Eye (tissue), 1 donor: ENCODE data around the gene IL13.
"Not testable (repeated sequence)": the region's sequence is repeated elsewhere in the genome, so short reads cannot be mapped to it uniquely, and the experiment has no call there.

Source experiments
- DNase-seq: peaks from one replicate; pipeline ENCODE4 v3.0.0-alpha.2; 2015

Gene IL13

GRCh38 chr5:132691755-132692631 is 34.0 kb downstream of the IL13 start:
- not testable (repeated sequence) for DNase-seq

DNA sequence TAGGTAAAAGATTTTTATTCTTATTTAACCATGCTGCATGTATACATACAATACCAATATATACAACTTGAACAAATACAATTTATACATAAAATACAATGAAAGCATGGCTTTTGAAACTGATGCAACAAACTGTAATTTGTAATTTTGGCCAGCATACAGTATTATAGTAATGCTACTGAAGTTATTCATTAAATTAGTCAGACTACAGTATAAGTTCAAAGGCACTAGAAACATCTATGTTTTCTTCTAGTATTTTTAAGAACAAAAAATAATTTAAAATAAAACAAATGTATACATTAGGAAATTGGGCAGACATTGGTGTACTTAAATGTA is 34.6 kb downstream of the IL13 start:
- no peak for DNase-seq

- DNase-seq: no peak
Observed at GRCh38 chr5:132695956-132696355, 38.0 kb downstream of the IL13 start.

GRCh38 chr5:132704875-132705274 is 46.9 kb downstream of the IL13 start:
- no peak for DNase-seq

DNA sequence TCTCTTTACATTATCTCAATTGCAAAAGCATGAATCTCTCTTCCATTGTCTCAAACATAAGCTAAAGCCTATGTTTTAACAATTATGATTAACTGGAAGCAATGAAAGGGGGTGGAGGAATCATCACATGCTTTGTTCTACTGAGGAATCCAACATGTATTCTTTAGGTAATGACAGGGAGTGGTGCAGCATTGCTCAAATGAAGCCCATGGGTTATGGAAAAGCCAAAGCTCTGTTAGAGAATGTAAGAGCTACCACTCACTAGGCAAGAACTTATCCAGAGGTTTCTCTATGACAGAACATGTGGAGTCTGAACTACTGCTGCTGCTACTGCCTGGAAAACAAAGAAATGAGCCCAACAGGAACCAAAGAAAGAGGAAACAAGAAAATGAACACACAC is 50.7 kb downstream of the IL13 start:
- no peak for DNase-seq
